NCI-H510A (cell line): ENCODE measurements around the gene PANX1.
"Not testable (repeated sequence)": the region's sequence is repeated elsewhere in the genome, so short reads cannot be mapped to it uniquely, and the experiment has no call there.

Experiments
- DNase-seq: peaks from one replicate; lab custom pipeline; 2025; lab: John Stamatoyannopoulos, UW

Gene PANX1

DNA sequence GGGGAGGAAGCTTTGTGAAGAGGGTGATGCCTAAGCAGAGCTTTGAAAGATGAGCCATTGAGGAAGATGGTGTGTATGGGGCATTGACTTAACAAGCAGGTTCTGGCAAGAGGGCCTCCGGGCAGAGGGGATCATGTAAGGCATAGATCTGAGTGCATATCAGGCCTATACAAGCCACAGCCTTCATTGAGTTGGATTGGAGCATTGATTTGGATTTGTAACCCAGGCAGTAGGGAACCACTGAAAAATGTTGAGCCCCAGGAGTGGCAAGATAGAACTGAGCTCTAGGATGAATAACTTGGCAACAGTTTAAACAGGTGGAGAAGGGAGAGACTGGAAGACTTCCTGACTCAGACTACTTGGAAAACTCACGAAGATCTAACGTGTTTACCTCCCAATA lies 21.4 kb downstream of the PANX1 start:
- no peak for DNase-seq

DNA sequence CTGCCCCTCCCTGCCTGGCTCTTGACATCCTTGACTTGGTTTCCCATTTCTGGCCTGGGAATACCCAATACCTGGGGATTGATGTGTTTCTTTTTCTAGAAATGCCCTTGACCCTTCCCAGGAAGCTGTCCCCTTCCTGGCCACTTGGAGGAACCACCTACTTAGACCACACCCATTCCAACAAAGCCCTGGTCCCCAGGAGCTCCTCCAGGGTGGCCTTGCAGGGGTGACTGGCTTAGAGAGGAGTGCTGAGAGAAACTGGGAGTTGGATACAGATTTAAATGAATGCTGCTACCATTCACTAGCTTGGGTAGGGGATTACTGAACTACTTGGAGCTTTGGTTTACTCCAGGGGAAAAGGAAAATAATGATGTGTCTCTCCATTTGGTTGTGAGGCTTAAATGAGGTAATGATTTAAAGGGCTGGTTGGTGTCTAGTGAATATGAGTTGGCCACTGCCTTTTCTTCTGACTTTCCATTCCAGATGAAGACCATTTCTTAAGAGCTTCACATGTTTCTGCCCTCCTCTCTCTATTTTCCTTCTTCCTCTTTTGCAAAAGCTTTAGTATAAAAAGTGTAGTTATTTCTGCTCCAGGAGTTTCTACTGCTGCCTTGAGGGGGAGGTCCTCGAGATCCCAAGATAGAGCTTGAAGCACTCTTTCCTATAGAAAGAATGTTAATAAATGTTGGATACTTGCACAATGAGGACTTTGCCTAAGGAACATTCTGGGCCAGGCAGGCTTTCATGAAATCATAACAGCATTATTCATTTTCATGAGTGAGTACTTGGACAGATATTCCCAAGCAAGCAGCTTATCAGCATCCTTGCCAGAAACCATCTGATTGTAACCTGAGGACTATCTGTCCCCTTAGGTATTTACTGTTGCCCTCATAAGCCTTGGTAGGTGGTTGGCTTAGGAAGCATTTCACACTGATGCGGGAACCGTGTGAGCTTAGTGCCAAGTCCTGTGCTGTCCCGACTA lies 22.4 kb downstream of the PANX1 start:
- DNase-seq, result no peak

DNA sequence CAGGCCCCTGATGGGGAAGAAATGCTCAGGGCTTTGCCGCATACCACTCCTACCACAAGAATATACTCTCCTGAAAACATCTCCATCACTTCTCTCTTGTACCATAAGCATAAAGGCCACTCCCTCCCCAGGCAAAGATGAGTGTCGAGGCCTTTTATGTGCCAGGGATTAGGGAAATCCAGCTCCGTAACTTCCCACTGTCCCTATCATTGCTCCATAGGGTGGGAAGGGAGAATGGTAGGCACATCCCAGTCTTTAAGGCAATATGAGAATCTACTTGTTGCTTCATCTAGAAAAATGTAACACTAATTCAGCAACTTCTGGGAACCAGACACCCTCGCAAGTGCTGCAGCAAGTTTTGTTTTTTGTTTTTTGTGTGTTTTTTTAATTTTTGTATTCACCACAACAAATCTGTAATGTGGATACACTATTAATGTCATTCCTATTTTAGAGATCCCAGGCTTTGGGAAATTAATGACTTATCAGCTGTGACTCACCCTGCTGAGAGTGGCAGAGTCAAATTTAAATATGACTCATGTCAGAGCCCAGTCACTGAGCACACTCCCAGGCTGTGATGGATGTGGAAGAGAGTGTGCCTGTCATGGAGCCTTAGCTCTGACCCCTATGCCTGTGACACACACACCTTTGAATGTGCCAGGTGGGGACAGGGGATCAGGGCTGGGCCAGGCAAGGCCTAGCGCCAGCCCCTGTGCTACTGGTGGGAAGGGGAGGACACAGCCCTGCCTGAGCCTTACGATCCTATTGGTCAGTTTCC lies 23.4 kb downstream of the PANX1 start:
- DNase-seq, result no peak

DNA sequence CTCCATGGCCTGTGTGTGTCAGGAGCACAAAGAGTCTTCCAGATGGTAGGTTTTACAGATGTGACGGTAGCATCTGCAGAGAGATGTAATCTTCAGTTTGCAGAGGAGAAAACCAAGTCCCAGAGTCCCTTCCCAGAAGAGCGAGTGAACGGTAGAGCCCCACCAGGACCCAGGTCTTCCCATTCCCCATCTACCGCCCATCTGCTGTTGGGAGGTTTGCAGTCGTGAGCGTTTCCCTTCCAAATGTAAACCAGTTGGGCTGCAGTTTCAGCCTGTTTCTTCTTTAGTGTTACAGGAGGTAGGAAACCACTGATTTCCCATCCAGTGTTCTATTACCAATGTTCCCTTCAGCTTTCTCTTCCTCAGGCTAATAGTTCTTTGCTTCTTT lies 24.0 kb downstream of the PANX1 start:
- no peak for DNase-seq

DNA sequence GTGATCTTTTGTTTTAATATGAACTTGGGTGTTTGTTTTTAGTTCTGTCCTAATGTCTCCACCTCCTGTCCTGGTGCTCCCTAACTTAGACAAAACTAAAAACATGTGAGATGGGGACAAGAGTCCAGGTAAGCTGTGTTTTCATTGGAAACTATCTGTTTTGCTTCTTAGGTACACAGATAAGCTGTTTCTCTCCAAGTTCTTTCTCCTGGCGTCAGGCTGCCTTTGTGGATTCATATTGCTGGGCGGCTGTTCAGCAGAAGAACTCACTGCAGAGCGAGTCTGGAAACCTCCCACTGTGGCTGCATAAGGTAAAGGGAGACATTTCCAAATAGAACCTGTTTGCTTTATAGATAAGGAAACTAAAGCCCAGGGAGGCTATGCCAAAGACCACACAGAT lies 24.7 kb downstream of the PANX1 start:
- DNase-seq, result no peak

DNA sequence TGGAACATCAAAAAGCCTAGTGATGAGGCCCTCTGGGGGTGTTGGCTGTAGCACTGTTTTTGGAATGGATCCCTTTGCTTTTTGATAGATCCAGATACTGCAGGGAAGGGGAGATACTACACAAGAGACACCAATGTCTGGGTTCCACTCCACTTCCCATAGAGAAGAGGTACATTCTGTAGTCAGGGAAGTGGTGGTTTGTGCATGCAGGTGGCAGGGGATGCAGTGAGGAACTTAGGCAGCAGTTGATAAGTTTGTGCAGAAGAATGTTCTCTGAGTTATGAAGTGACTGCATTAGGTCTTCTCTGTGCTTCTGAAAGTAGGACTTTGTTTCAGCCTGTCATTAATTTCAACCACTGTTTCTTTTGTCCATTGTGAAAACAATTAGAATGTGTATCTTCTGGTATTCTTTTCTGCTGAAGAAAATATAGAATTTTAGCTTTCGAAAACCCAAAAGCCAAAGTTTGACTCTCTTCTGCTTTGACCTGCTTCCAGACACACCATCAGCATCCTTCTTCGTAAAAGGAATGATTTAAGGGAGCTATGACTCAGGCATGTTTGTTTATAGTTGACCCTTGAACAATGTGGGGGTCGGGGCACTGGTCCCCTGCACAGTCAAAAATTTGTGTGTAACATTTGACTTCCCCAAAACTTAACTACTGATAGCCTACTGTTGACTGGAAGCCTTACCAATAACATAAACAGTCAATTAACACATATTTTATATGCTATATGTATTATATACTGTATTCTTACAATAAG lies 25.6 kb downstream of the PANX1 start:
- no peak for DNase-seq

DNA sequence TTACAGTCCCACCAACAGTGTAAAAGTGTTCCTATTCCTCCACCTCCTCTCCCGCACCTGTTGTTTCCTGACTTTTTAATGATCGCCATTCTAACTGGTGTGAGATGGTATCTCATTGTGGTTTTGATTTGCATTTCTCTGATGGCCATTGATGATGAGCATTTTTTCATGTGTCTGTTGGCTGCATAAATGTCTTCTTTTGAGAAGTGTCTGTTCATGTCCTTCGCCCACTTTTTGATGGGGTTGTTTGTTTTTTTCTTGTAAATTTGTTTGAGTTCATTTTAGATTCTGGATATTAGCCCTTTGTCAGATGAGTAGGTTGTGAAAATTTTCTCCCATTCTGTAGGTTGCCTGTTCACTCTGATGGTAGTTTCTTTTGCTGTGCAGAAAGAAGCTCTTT lies 28.7 kb downstream of the PANX1 start:
- not testable (repeated sequence) for DNase-seq

DNA sequence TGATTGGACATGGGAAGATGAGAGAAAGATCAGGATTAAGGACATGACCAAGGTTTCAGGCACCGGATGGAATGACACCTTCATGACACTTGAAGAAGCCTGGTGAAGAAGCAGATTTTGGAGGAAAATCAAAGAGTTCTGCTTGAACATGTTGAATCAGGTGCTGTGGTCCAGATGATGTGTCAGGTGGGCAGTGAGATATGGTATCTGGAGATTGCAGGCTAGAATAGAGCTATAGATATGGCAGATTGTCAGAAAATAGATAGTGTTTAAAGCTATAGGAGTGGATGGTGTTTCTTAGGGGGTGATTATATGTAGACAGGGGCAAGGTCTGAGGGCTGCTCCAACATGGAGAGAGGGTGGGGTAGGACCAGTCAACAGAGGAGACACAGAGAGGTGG lies 40.2 kb downstream of the PANX1 start:
- DNase-seq, result no peak

DNA sequence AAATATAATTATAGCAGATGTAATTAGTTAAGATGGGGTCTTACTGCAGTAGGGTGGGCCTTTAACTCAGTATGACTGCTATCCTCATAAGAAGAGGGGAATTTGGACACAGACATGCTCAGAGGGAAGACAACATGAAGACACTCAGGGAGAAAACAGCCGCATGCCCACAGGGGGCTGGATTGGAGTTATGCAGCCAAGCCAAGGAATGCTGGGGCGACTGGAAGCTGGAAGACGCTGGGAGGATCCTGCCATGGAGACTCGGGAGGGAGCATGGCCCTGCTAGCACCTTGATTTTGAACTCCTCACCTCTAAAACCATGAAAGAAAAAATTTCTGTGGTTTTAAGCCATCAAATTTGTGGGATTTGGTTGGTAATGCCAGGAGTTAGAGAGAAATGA lies 40.9 kb downstream of the PANX1 start:
- DNase-seq, result no peak

DNA sequence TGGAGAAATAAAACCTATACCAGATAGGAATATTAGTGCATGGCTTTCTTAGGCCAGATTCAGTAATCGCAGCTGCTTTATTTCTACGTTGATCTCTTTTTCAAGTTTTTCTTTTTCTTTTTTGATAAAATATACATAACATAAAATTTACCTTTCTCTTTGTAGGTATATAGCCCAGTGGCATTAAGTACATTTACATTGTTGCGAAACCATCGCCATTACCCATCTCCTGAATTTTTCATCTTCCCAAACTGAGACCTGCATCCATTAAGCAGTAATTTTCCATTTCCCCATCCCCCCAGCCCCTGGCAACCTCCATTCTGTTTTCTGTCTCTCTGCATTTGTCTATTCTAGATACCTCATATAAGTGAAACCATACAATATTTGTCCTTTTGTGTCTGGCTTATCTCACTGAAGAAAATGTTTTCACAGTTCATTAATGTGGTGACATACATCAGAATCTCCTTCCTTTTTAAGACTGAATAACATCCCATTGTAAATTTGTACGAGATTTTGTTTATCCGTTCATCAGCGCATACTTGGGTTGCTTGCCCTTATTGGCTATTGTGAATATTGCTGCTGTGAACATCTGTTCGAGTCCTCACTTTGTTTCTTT lies 41.4 kb downstream of the PANX1 start:
- DNase-seq, result no peak

DNA sequence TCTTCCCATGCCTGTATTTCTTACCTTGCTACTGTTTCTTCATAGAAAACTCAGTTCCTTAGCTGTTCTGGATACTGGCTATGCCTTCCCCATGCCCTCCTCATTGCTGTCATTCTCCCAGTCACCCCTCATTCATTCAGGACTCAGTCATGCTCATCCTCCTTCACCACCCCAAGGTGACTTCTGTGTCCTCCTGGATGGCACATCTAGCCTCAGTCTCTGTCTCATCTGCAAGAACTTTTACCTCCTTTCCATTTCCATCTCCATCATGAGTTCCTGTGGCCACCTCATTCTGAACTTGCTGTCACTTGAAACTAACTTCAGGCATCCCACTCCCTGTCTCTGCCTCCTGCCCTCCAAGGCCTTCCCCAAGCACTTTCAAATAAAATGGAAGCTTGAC lies 42.3 kb downstream of the PANX1 start:
- DNase-seq, result no peak

DNA sequence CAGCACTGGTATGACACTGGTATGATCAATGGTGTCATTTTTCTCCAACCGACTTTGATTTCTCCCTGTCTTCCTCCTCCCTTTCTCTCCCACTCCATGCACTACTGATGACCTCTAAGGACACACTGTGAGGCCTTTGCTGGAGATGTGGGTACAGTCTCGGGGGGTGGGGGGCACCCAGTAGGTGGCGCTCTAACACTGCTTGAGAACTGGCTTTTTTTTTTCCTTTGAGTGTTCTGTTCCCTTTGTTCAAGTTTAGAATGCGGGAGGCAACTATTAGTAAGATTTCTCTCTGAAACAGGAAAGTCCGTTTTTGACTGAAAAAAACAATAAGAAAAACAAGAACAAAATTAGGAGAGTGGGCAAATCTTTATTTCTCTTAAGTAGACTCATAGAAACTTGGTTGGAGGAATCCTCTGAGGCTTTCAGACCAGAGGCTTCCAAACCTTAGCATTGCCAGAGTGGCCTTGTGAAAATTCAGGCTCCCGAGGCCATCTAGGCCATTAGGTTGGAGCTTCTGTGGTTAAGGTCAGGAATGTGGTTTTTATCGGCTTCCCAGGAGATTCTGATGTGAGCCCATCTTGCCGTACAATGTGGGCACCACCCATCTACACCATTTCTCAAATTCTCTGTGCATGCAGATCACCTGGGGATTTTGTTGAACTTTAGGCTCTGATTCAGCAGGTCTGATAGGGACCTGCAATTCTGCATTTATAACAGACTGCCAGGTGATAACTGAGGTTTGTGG lies 43.2 kb downstream of the PANX1 start:
- no peak for DNase-seq

DNA sequence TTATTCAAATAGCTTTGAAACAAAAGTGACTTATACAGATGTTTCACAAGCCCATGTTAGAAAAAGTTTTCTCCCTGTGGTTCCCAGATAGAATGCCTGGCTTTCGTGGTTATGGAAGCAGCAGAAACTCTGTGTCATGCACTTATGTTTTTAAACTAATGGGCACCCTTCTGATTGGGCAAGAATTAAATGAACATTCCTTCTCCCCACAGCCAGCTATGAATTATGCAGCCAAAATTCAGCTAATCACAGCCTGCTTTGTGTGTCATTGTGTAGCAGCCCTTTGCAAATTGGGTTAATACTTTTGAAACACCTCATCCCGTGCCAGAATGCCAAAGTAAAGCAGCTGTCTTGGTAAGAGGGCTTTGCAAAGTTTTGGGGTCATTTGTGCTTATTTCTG lies 46.9 kb downstream of the PANX1 start:
- DNase-seq, result no peak

DNA sequence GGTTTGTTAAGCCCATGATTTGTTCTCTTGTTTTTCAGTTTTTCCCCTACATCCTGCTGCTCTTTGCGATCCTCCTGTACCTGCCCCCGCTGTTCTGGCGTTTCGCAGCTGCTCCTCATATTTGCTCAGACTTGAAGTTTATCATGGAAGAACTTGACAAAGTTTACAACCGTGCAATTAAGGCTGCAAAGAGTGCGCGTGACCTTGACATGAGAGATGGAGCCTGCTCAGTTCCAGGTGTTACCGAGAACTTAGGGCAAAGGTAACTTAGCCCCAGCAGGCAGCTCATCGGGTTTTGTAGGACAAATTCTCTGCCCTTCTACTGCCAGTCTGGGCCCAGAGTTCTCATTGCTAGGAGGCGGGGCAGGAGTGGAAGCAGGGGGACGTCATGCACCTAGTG lies 49.7 kb downstream of the PANX1 start:
- no peak for DNase-seq

DNA sequence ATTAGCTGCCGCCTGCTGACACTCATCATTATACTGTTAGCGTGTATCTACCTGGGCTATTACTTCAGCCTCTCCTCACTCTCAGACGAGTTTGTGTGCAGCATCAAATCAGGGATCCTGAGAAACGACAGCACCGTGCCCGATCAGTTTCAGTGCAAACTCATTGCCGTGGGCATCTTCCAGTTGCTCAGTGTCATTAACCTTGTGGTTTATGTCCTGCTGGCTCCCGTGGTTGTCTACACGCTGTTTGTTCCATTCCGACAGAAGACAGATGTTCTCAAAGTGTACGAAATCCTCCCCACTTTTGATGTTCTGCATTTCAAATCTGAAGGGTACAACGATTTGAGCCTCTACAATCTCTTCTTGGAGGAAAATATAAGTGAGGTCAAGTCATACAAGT lies 51.1 kb downstream of the PANX1 start:
- no peak for DNase-seq

DNA sequence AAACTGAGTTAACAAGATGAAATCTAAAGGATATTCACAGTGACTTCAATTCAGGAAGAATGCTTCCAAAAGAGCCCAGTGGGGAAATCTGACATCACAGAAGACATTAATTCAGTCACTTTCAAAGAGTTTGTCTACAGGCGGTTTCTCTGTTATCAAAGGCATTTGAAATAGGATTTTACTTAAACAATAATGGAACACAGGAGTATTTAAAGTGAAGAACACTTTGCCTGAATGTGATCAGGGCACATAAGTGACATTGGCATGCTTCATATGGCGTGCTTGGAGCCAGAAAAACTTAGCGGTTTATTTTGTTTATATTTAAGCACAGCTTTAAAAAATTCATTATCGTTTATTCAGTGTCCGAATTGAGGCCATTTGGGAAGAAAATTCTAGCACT lies 52.9 kb downstream of the PANX1 start:
- DNase-seq, result no peak

DNA sequence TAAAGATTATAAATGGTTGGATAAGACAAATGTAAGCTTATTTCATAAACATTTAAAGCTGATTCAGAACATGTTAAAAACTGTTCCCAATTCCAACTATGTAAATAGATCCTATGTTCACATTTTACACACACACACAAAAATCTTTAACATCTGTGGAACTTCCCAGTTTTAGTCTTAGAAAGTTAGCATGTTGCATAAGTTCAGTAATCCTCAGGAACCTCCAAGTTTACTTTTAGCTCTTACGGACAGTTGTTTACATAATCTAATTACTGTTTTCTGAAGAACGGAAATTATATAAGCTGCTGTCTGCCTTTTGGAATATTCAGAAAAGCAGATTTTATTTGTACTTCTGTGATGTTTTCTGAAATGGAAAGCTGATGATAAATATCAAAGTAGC lies 53.3 kb downstream of the PANX1 start:
- DNase-seq, result no peak

DNA sequence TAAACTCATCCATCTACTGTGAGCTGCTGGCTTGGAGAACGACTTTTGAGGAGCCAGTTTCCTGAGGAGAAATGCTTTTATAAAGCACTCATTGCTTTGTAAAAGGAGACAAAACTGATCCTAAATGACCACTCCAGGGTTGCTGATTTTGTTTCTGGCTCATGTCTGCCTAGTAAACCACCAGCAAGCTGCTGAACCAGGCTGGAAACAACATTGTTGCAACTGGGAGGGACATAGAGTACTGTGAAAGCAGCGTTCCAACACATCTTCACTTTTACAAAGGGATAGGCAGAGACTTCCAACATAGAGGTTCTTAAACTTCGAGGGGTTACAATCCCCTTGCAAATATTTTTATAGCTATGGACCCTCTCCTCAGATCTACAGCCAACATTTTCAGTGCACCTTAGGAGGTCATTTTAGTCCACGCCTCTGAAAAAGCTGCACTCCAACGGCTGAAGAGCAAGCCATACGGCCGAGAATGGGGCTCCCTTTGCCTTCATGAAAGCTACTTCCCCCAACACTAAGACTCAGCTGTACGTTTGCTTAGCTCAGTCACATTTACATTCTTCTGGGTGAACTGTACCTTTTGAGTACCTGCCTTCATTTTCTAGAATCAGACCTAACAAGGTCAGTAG lies 54.7 kb downstream of the PANX1 start:
- no peak for DNase-seq

DNA sequence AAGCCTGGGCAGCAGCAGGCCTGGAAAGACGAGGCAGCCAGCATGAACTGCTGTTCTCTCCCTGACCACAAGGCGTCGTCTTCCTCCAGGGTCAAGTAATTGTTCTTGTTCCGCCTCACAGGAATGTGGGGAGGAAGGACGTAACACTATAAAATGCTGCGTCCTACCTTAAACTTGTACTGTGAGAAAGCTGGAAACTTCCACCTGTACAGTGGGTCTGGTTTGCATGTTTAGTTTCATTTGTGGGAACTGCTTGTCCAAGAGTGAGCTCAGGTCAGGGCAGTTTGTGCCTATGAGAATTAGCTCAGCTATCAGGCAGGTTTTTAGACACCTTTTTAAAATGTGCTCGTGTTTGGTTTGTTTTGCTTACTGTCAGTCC lies 55.2 kb downstream of the PANX1 start:
- DNase-seq, result no peak

DNA sequence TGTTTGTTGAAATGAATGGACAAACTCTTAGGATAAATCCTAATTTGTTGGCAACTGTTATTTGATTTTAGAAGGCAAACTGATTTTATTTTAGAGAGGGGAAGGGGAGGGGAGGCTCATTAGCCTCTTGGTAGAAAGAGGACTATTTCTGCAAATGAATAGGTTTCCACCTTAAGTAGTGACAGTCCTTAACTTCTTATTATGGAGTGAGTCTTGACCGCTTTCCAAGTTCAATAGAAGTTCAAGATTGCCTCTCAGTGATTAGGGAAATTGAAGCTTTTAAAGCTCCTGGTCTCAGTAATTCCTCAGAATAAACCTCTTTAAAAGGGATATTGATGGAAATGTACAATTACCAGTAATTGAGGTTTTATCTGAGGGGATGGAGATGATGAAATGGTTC lies 55.7 kb downstream of the PANX1 start:
- no peak for DNase-seq

DNA sequence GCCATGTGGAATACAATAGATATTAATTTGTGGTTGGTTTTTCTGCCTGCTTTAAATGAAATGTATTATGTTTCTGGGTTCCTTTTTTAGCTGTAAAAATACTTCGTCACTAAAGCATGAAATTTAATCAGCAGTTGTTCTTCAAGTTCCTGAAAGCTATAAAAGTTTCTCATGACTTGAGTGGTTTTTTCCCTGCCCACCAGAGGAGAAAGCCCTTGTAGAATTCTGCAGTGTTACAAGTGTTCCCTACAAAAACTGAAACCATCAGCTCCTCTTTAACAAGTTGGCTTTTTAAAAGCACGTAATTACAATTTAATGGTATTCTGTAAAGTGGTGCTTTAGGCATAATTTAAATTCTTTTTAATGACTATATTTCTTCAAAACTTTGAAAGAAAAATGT lies 56.2 kb downstream of the PANX1 start:
- no peak for DNase-seq
